ENCODE data around the gene CRELD2. TPM values are rescaled to one million over a fixed set of nuclear protein-coding genes. Genes with fewer than 3 reads are reported as not detected.

The CRELD2 gene
- total and polyA plus RNA-seq, 2 of the 4 experiments (the other 2 are of a cell fraction): 36.2 to 70.7 TPM

GRCh38 chr22:49970528-49971231 lies 52.2 kb downstream of the CRELD2 start:
- Histone ChIP-seq H3K56ac (ENCODE audit: extremely low read depth, insufficient read depth, low read length) (peak overlapping the region; percentile 38; the same call in 1 of the 2 replicates), H4K8ac (ENCODE audit: low read depth in 2 of 2, low read length in 2 of 2) (peak overlapping the region; percentile 5 to 95; a peak in 2 of 4 replicates), H4K91ac (ENCODE audit: insufficient read depth, low read depth, low read length) (peak overlapping the region; percentile 88), H3K9me1 (ENCODE audit: insufficient read depth, low read length) (peaks cover 22% of the 10 kb centered on the region), H3K9ac (ENCODE audit: low read depth, low read length) (peak overlapping the region; percentile 19), H3K23ac (ENCODE audit: low read depth, low read length) (peak overlapping the region; percentile 80), H3K4ac (ENCODE audit: low read depth, low read length) (peak overlapping the region; percentile 93), H2BK15ac (ENCODE audit: low read depth, low read length) (peak overlapping the region; percentile 52; the same call in 2 of the 3 replicates), H3K4me2 (ENCODE audit: low read depth, low read length) (peak overlapping the region; percentile 51), H2AK9ac (replicated peaks; ENCODE audit: low read depth, low read length, poor library complexity) (peak overlapping the region; percentile 96), H2AK5ac (ENCODE audit: low read depth, low read length) (peak overlapping the region; percentile 99; the same call in 1 of the 2 replicates), H3K79me1 (ENCODE audit: low read depth in 1 of 2, low read length in 2 of 2) (peaks cover 12 to 30% of the 10 kb centered on the region in 2 experiments; a peak in 3 of 4 replicates), H3K27me3 (ENCODE audit: control insufficient read depth, insufficient read depth, low read length) (no peaks in the 10 kb centered on the region), H2BK20ac (ENCODE audit: low read depth, low read length) (peak overlapping the region; percentile 89), H3K18ac (ENCODE audit: low read depth, low read length) (peak overlapping the region; percentile 9), H3K4me1 (ENCODE audit: control insufficient read depth, insufficient read depth, low read length) (peaks cover 27% of the 10 kb centered on the region), H2BK120ac (ENCODE audit: low read depth, low read length) (peak overlapping the region; percentile 85), H3K4me3 (ENCODE audit: insufficient read depth, low read depth, low read length) (peak overlapping the region; percentile 28), H2AFZ (replicated peaks; ENCODE audit: low read length, poor library complexity) (peak overlapping the region; percentile 95), H3K36me3 (ENCODE audit: control insufficient read depth, insufficient read depth, low read length) (no peaks in the 10 kb centered on the region), H3K9me3 (ENCODE audit: control insufficient read depth, insufficient read depth, low read length) (no peaks in the 10 kb centered on the region), H3K14ac (replicated peaks; ENCODE audit: low read depth, low read length) (peak overlapping the region; percentile 87), H2BK5ac (ENCODE audit: low read depth, low read length, poor library complexity, severe bottlenecking) (peak overlapping the region; percentile 87), H3K27ac (ENCODE audit: insufficient read depth, low read length) (peak overlapping the region; percentile 77), H4K20me1 (ENCODE audit: insufficient read depth, low read length) (no peaks in the 10 kb centered on the region; the same call in 1 of the 2 replicates), H4K5ac (ENCODE audit: low read depth, low read length) (peak overlapping the region; percentile 28; the same call in 1 of the 2 replicates)
- ChIA-PET POLR2A (ENCODE audit: unreplicated experiment) (interaction anchor here (0.9 kb wide), 1 partner anchor 18 kb away, joined by 4 read pairs; no protein-coding TSS in a partner anchor), CTCF (interaction anchor here (0.5 kb wide), 1 partner anchor 270 kb away, joined by 3 read pairs; no protein-coding TSS in a partner anchor)
- DNase-seq: peak; percentile 97
- dilution Hi-C loops (cut with HindIII; ENCODE audit: low sequenced_read_pairs, unreplicated experiment) (no loop called here), intact Hi-C loops (cut with micrococcal nuclease) (loop anchor here (10.0 kb wide), 1 partner anchor 234 kb away; the partner anchor contains the start of gene SELENOO), in situ Hi-C loops (cut with MboI; ENCODE audit: low sequenced_read_pairs) (no loop called here)
- BruUV-seq (replicated peaks): no TSS peak
- 5% methylated on average over 11 of the region's 32 CpGs; no CpG with 5 or more reads in 1 of the 2 experiments for WGBS, 2 experiments (ENCODE audit: extremely low coverage in 2 of 2, insufficient read length in 1 of 2)
- ATAC-seq (ENCODE audit: low read depth): peak; percentile 89
- no peak for TF ChIP-seq SMC3 (IDR thresholded peaks at IDR 0.05; ENCODE audit: low read depth, low read length)
- peak; percentile 67; the same call in 1 of the 2 replicates for TF ChIP-seq MAZ (IDR thresholded peaks at IDR 0.05; ENCODE audit: borderline replicate concordance, low read depth, low read length)
- TF ChIP-seq RAD21 (IDR thresholded peaks at IDR 0.05; ENCODE audit: low read length): no peak
- TF ChIP-seq MXI1 (IDR thresholded peaks at IDR 0.05; ENCODE audit: borderline replicate concordance, low read depth, low read length): peak; percentile 86
- no peak for TF ChIP-seq RCOR1 (IDR thresholded peaks at IDR 0.05; ENCODE audit: insufficient replicate concordance, low read length)
- TF ChIP-seq ELK1 (IDR thresholded peaks at IDR 0.05; ENCODE audit: borderline replicate concordance, low read depth, low read length): no peak
- TF ChIP-seq CHD1 (IDR thresholded peaks at IDR 0.05; ENCODE audit: low read depth, low read length): no peak
- TF ChIP-seq CEBPB (IDR thresholded peaks at IDR 0.05; ENCODE audit: low read depth, low read length): no peak
- no peak for TF ChIP-seq CTCF (conservative IDR thresholded peaks at IDR 0.05; ENCODE audit: low read depth, low read length)
- TF ChIP-seq MAFK (IDR thresholded peaks at IDR 0.05; ENCODE audit: low read depth, low read length): peak; percentile 43; the same call in 1 of the 2 replicates
- peak; percentile 98 for TF ChIP-seq USF2 (IDR thresholded peaks at IDR 0.05; ENCODE audit: low read depth, low read length)
- peak; percentile 99 for TF ChIP-seq BHLHE40 (IDR thresholded peaks at IDR 0.05; ENCODE audit: low read depth, low read length)
- TF ChIP-seq NFE2L2 (IDR thresholded peaks at IDR 0.05; ENCODE audit: low read depth, low read length): peak; percentile 93

Measured in IMR-90 (cell line).